ENCODE data around the gene MYCL.

The MYCL gene

GRCh38 chr1:39854314-39854713 is 47.4 kb downstream of the MYCL start:
- ATAC-seq: no peak
- TF ChIP-seq CSDC2 (CRISPR knock-in tag; IDR thresholded peaks at IDR 0.05): no peak
- TF ChIP-seq BACH2 (CRISPR knock-in tag; IDR thresholded peaks at IDR 0.05; ENCODE audit: borderline replicate concordance): no peak
- no peak for TF ChIP-seq ZFP3 (CRISPR knock-in tag; IDR thresholded peaks at IDR 0.05)
- no peak for TF ChIP-seq ZFP30 (CRISPR knock-in tag; IDR thresholded peaks at IDR 0.05)
- TF ChIP-seq CREB5 (CRISPR knock-in tag; IDR thresholded peaks at IDR 0.05; ENCODE audit: low read depth): no peak
- TF ChIP-seq POU6F1 (CRISPR knock-in tag; IDR thresholded peaks at IDR 0.05; ENCODE audit: borderline replicate concordance, low read depth): no peak
- TF ChIP-seq PATZ1 (CRISPR knock-in tag; IDR thresholded peaks at IDR 0.05; ENCODE audit: borderline replicate concordance): no peak
- no peak for TF ChIP-seq ZNF8 (CRISPR knock-in tag; IDR thresholded peaks at IDR 0.05)

GRCh38 chr1:39852876-39853275 is 48.8 kb downstream of the MYCL start:
- TF ChIP-seq ZFP30 (CRISPR knock-in tag; IDR thresholded peaks at IDR 0.05): no peak
- no peak for TF ChIP-seq CSRNP3 (CRISPR knock-in tag; IDR thresholded peaks at IDR 0.05)
- no peak for TF ChIP-seq PATZ1 (CRISPR knock-in tag; IDR thresholded peaks at IDR 0.05; ENCODE audit: borderline replicate concordance)
- TF ChIP-seq TSHZ2 (CRISPR knock-in tag; IDR thresholded peaks at IDR 0.05): no peak
- TF ChIP-seq BACH2 (CRISPR knock-in tag; IDR thresholded peaks at IDR 0.05; ENCODE audit: borderline replicate concordance): no peak
- TF ChIP-seq CSDC2 (CRISPR knock-in tag; IDR thresholded peaks at IDR 0.05): no peak
- no peak for TF ChIP-seq CREB5 (CRISPR knock-in tag; IDR thresholded peaks at IDR 0.05; ENCODE audit: low read depth)
- ATAC-seq: no peak

- ATAC-seq: no peak
- no peak for TF ChIP-seq ZC3H10 (CRISPR knock-in tag; IDR thresholded peaks at IDR 0.05)
- no peak for TF ChIP-seq PPARA (CRISPR knock-in tag; IDR thresholded peaks at IDR 0.05; ENCODE audit: borderline replicate concordance)
- TF ChIP-seq BACH2 (CRISPR knock-in tag; IDR thresholded peaks at IDR 0.05; ENCODE audit: borderline replicate concordance): no peak
- TF ChIP-seq TSHZ2 (CRISPR knock-in tag; IDR thresholded peaks at IDR 0.05): no peak
- no peak for TF ChIP-seq ZNF8 (CRISPR knock-in tag; IDR thresholded peaks at IDR 0.05)
- no peak for TF ChIP-seq CSDC2 (CRISPR knock-in tag; IDR thresholded peaks at IDR 0.05)
- TF ChIP-seq GLIS3 (CRISPR knock-in tag; IDR thresholded peaks at IDR 0.05): no peak
- TF ChIP-seq POU6F1 (CRISPR knock-in tag; IDR thresholded peaks at IDR 0.05; ENCODE audit: borderline replicate concordance, low read depth): no peak
- TF ChIP-seq CREB5 (CRISPR knock-in tag; IDR thresholded peaks at IDR 0.05; ENCODE audit: low read depth): no peak
- TF ChIP-seq ZNF70 (CRISPR knock-in tag; IDR thresholded peaks at IDR 0.05): no peak
- TF ChIP-seq ZFP30 (CRISPR knock-in tag; IDR thresholded peaks at IDR 0.05): no peak
- TF ChIP-seq RARB (CRISPR knock-in tag; IDR thresholded peaks at IDR 0.05): no peak
These were observed 49.4 kb downstream of the MYCL start for GRCh38 chr1:39852214-39852791.

Measured in SK-N-SH treated with all-trans-retinoic acid at 6 μM for 48 hours (cell line).